Activated CD8-positive, alpha-beta T cell treated with anti-CD3 and anti-CD28 coated beads for 36 hours (primary cell): ENCODE measurements around the gene CEP19. TPM values are rescaled to one million over a fixed set of nuclear protein-coding genes. Genes with fewer than 3 reads are reported as not detected.

ENCODE experiments used
- ATAC-seq: fragments of 200-7000 bp; cut with Tn5 transposase; one replicate; pipeline ENCODE4 v1.10.0; 2021; ENCODE audit warnings: mild to moderate bottlenecking, moderate library complexity
- CTCF ChIA-PET: fragments of 350-600 bp; sonication (Branson Sonifier 250); formaldehyde crosslinking; loops from one replicate; lab custom pipeline; 2021; ENCODE audit warnings: antibody characterized with exemption; lab: Charles Lee
- POLR2A ChIA-PET: fragments of 350-600 bp; sonication (Branson Sonifier 250); formaldehyde crosslinking; loops from one replicate; lab custom pipeline; 2021; ENCODE audit warnings: antibody characterized with exemption; lab: Charles Lee
- DNase-seq: peaks from one replicate; pipeline ENCODE4 v3.0.0-alpha.2; 2020
- H3K27ac Mint-ChIP-seq: one replicate; pipeline ENCODE4 v1.8.0; 2021; ENCODE audit warnings: mild to moderate bottlenecking, mixed read lengths
- H3K27me3 Mint-ChIP-seq: one replicate; pipeline ENCODE4 v1.8.0; 2021; ENCODE audit warnings: mixed read lengths
- H3K36me3 Mint-ChIP-seq: one replicate; pipeline ENCODE4 v1.8.0; 2021; ENCODE audit warnings: low read depth, mixed read lengths
- H3K4me1 Mint-ChIP-seq: one replicate; pipeline ENCODE4 v1.8.0; 2021; ENCODE audit warnings: low read depth, mixed read lengths
- H3K4me3 Mint-ChIP-seq: one replicate; pipeline ENCODE4 v1.8.0; 2021; ENCODE audit warnings: mild to moderate bottlenecking, moderate library complexity, mixed read lengths
- H3K9me3 Mint-ChIP-seq: one replicate; pipeline ENCODE4 v1.8.0; 2021; ENCODE audit warnings: mixed read lengths
- intact Hi-C: fragments of 100-400 bp; cut with micrococcal nuclease; formaldehyde crosslinking; loops from one replicate; pipeline ENCODE4 v1.10.0; 2022
- total RNA-seq, 2 experiments: library from RNA; stranded (reverse); gene quantifications; one replicate each; pipeline ENCODE4 v1.2.3, GENCODE V29; 2021
- TF ChIP-seq, protein P1 (sequence below): fragments of 200-600 bp; IDR thresholded peaks from one replicate; pipeline ENCODE4 v1.8.0; 2022; ENCODE audit warnings: antibody characterized with exemption, mild to moderate bottlenecking

Gene CEP19
- total RNA-seq, 2 experiments from 2014 or later = 5.2 to 5.5 TPM

DNA sequence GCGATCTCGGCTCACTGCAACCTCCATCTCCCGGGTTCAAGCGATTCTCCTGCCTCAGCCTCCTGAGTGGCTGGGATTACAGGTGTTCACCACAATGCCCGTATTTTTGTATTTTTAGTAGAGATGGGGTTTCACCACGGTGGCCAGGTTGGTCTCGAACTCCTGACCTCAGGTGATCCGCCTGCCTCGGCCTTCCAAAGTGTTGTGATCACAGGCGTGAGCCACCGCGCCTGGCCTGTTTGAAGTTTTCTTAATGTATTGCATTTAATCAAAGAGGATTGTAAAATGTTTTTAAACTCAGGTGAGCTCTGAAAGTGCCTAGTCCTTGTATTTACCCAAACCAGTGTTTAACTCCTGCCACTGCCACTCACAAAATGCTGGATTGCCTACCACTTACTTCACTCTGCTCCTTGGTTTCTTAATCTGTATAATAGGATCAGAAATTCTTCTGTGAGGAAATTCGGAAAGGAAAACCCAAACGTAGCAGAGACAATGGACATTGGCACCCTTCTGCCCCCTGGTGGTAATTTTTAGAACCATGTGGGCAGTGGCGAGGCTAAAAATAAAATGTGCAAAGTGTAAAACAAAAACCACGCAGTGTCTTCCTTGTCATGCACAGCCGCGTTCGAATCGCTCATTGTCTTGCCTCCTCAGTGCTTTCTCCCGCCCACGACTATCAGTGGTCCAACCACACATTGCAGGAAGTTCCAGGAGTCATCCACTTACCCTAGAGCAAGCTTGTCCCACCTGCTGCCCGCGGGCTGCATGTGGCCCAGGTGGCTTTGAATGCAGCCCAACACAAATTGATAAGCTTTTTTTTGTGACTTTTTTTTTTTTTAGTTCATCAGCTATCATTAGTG lies 27.3 kb downstream of the CEP19 start:
- H3K4me3 Mint-ChIP-seq = peak overlapping the region; percentile 24
- peak; percentile 94 for ATAC-seq
- CTCF ChIA-PET = interaction anchor here (0.5 to 11.3 kb wide), 44 partner anchors 8 to 417 kb away, joined by 3 to 310 read pairs (median 4); partner anchors contain the start of genes FBXO45, NRROS and WDR53
- intact Hi-C loops = loop anchor here (2.0 to 10.0 kb wide), 2 partner anchors 76 to 150 kb away; no protein-coding TSS in a partner anchor
- TF ChIP-seq, protein P1, sequence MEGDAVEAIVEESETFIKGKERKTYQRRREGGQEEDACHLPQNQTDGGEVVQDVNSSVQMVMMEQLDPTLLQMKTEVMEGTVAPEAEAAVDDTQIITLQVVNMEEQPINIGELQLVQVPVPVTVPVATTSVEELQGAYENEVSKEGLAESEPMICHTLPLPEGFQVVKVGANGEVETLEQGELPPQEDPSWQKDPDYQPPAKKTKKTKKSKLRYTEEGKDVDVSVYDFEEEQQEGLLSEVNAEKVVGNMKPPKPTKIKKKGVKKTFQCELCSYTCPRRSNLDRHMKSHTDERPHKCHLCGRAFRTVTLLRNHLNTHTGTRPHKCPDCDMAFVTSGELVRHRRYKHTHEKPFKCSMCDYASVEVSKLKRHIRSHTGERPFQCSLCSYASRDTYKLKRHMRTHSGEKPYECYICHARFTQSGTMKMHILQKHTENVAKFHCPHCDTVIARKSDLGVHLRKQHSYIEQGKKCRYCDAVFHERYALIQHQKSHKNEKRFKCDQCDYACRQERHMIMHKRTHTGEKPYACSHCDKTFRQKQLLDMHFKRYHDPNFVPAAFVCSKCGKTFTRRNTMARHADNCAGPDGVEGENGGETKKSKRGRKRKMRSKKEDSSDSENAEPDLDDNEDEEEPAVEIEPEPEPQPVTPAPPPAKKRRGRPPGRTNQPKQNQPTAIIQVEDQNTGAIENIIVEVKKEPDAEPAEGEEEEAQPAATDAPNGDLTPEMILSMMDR = peak; percentile 93
- peak overlapping the region; percentile 79 for H3K27ac Mint-ChIP-seq
- POLR2A ChIA-PET = interaction anchor here (0.6 to 3.0 kb wide), 6 partner anchors 16 to 116 kb away, joined by 3 to 11 read pairs (median 4); partner anchors contain the start of genes FBXO45 and WDR53
- peaks cover 14% of the 10 kb centered on the region for H3K4me1 Mint-ChIP-seq
- H3K9me3 Mint-ChIP-seq = peaks cover 3% of the 10 kb centered on the region
- peaks cover 3% of the 10 kb centered on the region for H3K36me3 Mint-ChIP-seq
- H3K27me3 Mint-ChIP-seq = no peaks in the 10 kb centered on the region
- DNase-seq = peak; percentile 88

DNA sequence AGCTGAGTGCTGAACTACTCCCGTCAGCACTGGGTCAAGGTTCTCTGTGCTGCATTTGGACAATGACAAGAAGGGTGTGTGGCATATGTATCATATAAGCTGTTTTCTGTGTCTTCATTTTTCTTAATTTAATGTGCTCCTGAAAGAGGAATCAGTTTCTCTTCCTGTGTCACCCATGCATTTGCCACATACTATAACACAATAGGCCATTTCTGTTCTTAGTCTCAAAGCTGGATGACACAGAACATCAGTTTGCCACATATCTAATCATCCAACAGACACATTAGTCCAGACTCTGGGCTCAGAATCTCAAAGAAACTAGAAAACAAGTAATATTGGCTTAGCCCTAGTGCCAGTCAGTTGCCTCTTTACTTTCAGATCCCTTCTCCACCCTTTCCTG lies 34.1 kb downstream of the CEP19 start:
- intact Hi-C loops = no loop called here
- ATAC-seq = no peak
- peaks cover 1% of the 10 kb centered on the region for H3K9me3 Mint-ChIP-seq
- TF ChIP-seq, protein P1 = no peak
- H3K36me3 Mint-ChIP-seq = peaks cover 3% of the 10 kb centered on the region
- H3K4me1 Mint-ChIP-seq = peaks cover 9% of the 10 kb centered on the region
- CTCF ChIA-PET = interaction anchor here (0.7 to 2.8 kb wide), 6 partner anchors 7 to 192 kb away, joined by 3 to 15 read pairs (median 5); no protein-coding TSS in a partner anchor
- H3K4me3 Mint-ChIP-seq = no peak overlapping the region
- no peak overlapping the region for H3K27ac Mint-ChIP-seq
- H3K27me3 Mint-ChIP-seq = no peaks in the 10 kb centered on the region
- no peak for DNase-seq
- POLR2A ChIA-PET = interaction anchor here (1.4 kb wide), 1 partner anchor 33 kb away, joined by 4 read pairs; no protein-coding TSS in a partner anchor

DNA sequence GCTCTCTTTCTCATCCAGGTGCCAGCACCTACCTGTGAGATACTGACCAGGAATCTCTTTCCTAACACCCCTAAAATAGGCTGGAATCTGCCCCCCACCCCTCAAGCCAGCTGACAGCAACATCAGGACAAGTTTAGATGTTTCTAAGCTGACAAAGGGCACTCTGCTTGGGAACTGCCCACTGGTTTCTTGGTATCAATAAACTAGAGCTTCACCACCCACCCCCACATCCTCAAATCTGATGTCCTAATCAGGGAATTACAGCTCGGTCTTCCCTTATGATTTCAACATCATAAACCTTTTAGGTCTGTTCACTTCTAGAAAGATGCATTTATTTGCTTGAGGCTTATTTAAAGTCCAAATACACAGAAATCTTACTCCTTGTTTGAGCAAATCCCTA lies 34.7 kb downstream of the CEP19 start:
- TF ChIP-seq, protein P1 = no peak
- Mint-ChIP-seq H3K4me3 (no peak overlapping the region), H3K27me3 (no peaks in the 10 kb centered on the region), H3K4me1 (peaks cover 9% of the 10 kb centered on the region), H3K36me3 (peaks cover 2% of the 10 kb centered on the region), H3K27ac (no peak overlapping the region), H3K9me3 (no peaks in the 10 kb centered on the region)
- ChIA-PET POLR2A (interaction anchor here (0.8 to 1.8 kb wide), 5 partner anchors 10 to 264 kb away, joined by 3 to 4 read pairs (median 3); partner anchors contain the start of genes FBXO45 and WDR53), CTCF (interaction anchor here (0.7 to 2.8 kb wide), 9 partner anchors 8 to 191 kb away, joined by 3 to 15 read pairs (median 4); no protein-coding TSS in a partner anchor)
- ATAC-seq (no peak), DNase-seq (no peak)
- intact Hi-C loops = no loop called here

DNA sequence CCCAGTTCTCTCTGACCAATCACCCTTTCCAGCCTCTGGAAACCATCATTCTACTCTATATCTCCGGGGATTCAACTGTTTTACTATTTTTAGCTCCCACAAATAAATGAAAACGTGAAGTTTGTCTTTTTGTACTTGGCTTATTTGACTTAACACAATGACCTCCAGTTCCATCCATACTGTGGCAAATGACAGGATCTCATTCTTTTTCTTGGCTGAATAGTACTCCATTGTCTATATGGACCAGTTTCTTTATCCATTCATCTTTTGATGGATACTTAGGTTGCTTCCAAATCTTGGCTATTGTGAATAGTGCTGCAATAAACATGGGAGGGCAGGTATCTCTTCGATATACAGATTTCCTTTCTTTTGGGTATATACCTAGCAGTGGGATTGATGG lies 38.4 kb downstream of the CEP19 start:
- intact Hi-C loops = no loop called here
- no peak overlapping the region for H3K27ac Mint-ChIP-seq
- no peaks in the 10 kb centered on the region for H3K36me3 Mint-ChIP-seq
- DNase-seq = no peak
- H3K4me1 Mint-ChIP-seq = peaks cover 17% of the 10 kb centered on the region
- H3K4me3 Mint-ChIP-seq = no peak overlapping the region
- no peak for ATAC-seq
- ChIA-PET POLR2A (no interaction called here), CTCF (interaction anchor here (1.9 kb wide), 1 partner anchor 11 kb away, joined by 6 read pairs; no protein-coding TSS in a partner anchor)
- no peaks in the 10 kb centered on the region for H3K9me3 Mint-ChIP-seq
- H3K27me3 Mint-ChIP-seq = no peaks in the 10 kb centered on the region
- TF ChIP-seq, protein P1 = no peak
